ENCODE measurements around the gene SS18. TPM values are rescaled to one million over a fixed set of nuclear protein-coding genes. Genes with fewer than 3 reads are reported as not detected.

The SS18 gene
- total and polyA plus RNA-seq, 9 donors: 34.6 to 52.3 (median 38.4) TPM

DNA sequence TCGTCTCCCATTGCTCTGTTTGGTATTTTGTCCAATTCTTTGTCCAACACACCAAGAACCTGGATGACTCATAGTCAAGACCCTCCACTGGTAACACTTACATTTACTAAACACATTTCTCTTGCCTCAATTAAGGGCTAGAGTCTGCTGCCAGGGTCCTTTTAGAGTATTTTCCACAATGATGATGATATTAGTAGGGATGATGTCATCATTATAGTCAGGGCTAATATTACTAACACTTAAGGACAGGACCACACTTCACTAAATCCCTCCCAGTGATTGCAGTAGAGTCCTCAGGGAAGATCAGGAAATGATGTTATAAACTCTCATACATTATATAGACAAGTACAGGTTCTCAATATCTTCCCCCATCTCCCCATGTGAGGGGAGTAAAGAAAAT, 13.6 kb upstream of the SS18 start:
- no peaks in the 10 kb centered on the region for H3K36me3 ChIP-seq (ENCODE audit: control insufficient read depth, insufficient read depth, low read length)
- H3K9me3 ChIP-seq (replicated peaks; ENCODE audit: control insufficient read depth, low read depth, low read length): no peaks in the 10 kb centered on the region
- H3K4me1 ChIP-seq (ENCODE audit: control insufficient read depth, insufficient read depth, low read length): no peaks in the 10 kb centered on the region
- H3K27me3 ChIP-seq (ENCODE audit: control insufficient read depth, insufficient read depth, low read length): no peaks in the 10 kb centered on the region
- no peak for DNase-seq
- H3K4me3 ChIP-seq (ENCODE audit: low read length): no peak overlapping the region
- 57% methylated on average over 1 of the region's 1 CpG for WGBS (ENCODE audit: insufficient coverage)
- no peak overlapping the region for H3K27ac ChIP-seq (ENCODE audit: low read length)

DNA sequence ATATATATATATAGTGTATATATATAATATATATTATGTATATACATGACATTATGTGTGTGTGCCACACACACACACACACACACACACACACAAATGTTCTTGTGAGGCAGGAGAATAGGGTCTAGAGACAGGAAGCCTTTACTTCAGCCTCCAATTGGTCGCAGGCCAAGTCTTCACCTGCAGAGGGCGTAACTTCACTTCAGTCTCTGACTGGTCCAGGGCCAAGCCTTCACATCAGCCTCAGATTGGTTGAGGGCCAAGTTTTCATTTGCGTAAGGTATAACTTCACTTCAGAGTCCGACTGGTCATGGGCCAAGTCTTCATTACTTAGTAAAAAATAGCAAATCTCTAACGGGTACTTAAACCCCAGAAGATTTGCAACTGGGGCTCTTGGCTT, 13.2 kb upstream of the SS18 start:
- Histone ChIP-seq H3K36me3 (ENCODE audit: control insufficient read depth, insufficient read depth, low read length) (no peaks in the 10 kb centered on the region), H3K4me3 (ENCODE audit: low read length) (no peak overlapping the region), H3K4me1 (ENCODE audit: control insufficient read depth, insufficient read depth, low read length) (no peaks in the 10 kb centered on the region), H3K27ac (ENCODE audit: low read length) (no peak overlapping the region), H3K9me3 (replicated peaks; ENCODE audit: control insufficient read depth, low read depth, low read length) (no peaks in the 10 kb centered on the region), H3K27me3 (ENCODE audit: control insufficient read depth, insufficient read depth, low read length) (no peaks in the 10 kb centered on the region)
- DNase-seq: no peak
- WGBS (ENCODE audit: insufficient coverage): 42% methylated on average over 5 of the region's 5 CpGs

GRCh38 chr18:26097563-26097962, 7.2 kb upstream of the SS18 start:
- no peaks in the 10 kb centered on the region for H3K27me3 ChIP-seq (ENCODE audit: control insufficient read depth, insufficient read depth, low read length)
- no peak overlapping the region for H3K27ac ChIP-seq (ENCODE audit: low read length)
- DNase-seq: no peak
- no peak overlapping the region for H3K4me3 ChIP-seq (ENCODE audit: low read length)
- H3K9me3 ChIP-seq (replicated peaks; ENCODE audit: control insufficient read depth, low read depth, low read length): no peaks in the 10 kb centered on the region
- no peaks in the 10 kb centered on the region for H3K36me3 ChIP-seq (ENCODE audit: control insufficient read depth, insufficient read depth, low read length)
- 96% methylated on average over 3 of the region's 5 CpGs for WGBS (ENCODE audit: insufficient coverage)
- no peaks in the 10 kb centered on the region for H3K4me1 ChIP-seq (ENCODE audit: control insufficient read depth, insufficient read depth, low read length)

DNA sequence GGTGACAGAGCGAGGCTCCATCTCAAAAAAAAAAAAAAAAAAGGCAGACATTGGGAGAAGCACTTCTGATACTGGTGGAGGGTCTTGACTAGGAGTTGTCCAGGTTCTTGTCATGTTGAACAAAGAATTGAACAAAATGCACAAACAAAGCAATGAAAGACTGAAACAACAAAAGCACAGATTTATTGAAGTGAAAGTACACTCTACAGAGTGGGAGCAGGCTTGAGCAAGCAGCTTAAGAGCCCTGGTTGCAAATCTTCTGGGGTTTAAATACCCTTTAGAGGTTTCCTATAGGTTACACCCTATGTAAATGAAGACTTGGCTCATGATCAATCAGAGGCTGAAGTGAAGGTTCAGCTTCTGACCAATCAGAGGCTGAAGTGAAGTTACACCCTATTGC, 6.4 kb upstream of the SS18 start:
- H3K27me3 ChIP-seq (ENCODE audit: control insufficient read depth, insufficient read depth, low read length): no peaks in the 10 kb centered on the region
- no peak overlapping the region for H3K4me3 ChIP-seq (ENCODE audit: low read length)
- H3K36me3 ChIP-seq (ENCODE audit: control insufficient read depth, insufficient read depth, low read length): no peaks in the 10 kb centered on the region
- H3K9me3 ChIP-seq (replicated peaks; ENCODE audit: control insufficient read depth, low read depth, low read length): no peaks in the 10 kb centered on the region
- WGBS (ENCODE audit: insufficient coverage): no CpG with 5 or more reads among the region's 1 CpG
- no peak overlapping the region for H3K27ac ChIP-seq (ENCODE audit: low read length)
- no peaks in the 10 kb centered on the region for H3K4me1 ChIP-seq (ENCODE audit: control insufficient read depth, insufficient read depth, low read length)
- no peak for DNase-seq

DNA sequence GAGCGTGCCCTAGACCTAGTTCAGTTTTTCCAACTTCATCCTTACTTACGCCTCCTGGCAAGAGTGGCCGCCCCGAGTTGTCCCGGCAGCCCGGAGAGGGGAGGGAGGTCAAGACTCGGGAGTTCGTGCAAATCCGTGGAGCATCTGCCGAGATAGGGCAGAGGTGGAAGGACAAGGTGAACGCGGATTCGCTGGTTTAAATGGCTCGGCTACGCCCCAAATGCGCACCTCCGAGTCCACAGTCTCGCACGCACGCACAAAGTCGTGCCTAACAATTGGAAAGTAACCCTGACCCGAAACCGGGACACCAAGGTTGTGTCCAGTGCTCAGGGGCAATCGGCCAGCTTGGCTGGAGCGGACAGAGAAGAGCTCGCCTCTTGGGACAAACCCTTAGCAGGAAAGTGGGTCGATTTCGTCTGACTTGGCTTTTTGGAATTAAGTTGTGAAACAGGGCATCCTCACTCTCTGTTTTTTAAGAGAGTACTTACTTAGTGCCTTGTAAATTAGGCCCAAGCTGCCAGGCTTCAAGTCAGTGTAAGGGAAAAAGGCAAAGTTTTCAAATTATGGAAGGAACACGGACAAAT, 726 bp upstream of the SS18 start:
- Histone ChIP-seq H3K36me3 (ENCODE audit: control insufficient read depth, insufficient read depth, low read length) (no peaks in the 10 kb centered on the region), H3K9me3 (replicated peaks; ENCODE audit: control insufficient read depth, low read depth, low read length) (no peaks in the 10 kb centered on the region), H3K27me3 (ENCODE audit: control insufficient read depth, insufficient read depth, low read length) (no peaks in the 10 kb centered on the region), H3K27ac (ENCODE audit: low read length) (peak overlapping the region; percentile 97), H3K4me1 (ENCODE audit: control insufficient read depth, insufficient read depth, low read length) (peaks cover 6% of the 10 kb centered on the region), H3K4me3 (ENCODE audit: low read length) (peak overlapping the region; percentile 91)
- 0% methylated on average over 23 of the region's 29 CpGs for WGBS (ENCODE audit: insufficient coverage)
- no peak for DNase-seq

GRCh38 chr18:26089293-26090129, 902 bp downstream of the SS18 start:
- under 1% methylated on average over 27 of the region's 35 CpGs for WGBS (ENCODE audit: insufficient coverage)
- DNase-seq: peak; percentile 44
- Histone ChIP-seq H3K27ac (ENCODE audit: low read length) (peak overlapping the region; percentile 57), H3K36me3 (ENCODE audit: control insufficient read depth, insufficient read depth, low read length) (peaks cover 6% of the 10 kb centered on the region), H3K4me3 (ENCODE audit: low read length) (peak overlapping the region; percentile 91), H3K27me3 (ENCODE audit: control insufficient read depth, insufficient read depth, low read length) (no peaks in the 10 kb centered on the region), H3K4me1 (ENCODE audit: control insufficient read depth, insufficient read depth, low read length) (peaks cover 6% of the 10 kb centered on the region), H3K9me3 (replicated peaks; ENCODE audit: control insufficient read depth, low read depth, low read length) (no peaks in the 10 kb centered on the region)

DNA sequence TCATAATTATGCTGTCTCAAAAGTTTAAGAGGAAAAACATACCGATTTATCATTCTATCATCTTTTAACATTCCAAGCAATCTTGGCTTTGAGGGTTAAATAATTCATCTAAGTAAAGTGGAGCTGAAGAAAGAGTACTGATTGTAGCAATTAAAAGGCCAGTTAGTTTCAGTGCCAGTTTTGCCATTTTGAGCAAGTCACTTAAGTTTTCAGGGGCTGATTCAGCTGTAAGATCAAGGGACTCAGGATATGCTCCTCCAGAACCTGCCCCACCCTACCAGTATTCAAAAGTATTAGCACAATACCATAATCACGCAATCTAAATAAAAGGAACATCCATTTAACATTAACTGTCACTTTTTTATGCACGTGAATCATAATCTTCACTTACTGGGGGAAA, 1.9 kb downstream of the SS18 start:
- Histone ChIP-seq H3K27me3 (ENCODE audit: control insufficient read depth, insufficient read depth, low read length) (no peaks in the 10 kb centered on the region), H3K4me1 (ENCODE audit: control insufficient read depth, insufficient read depth, low read length) (peaks cover 6% of the 10 kb centered on the region), H3K4me3 (ENCODE audit: low read length) (no peak overlapping the region), H3K9me3 (replicated peaks; ENCODE audit: control insufficient read depth, low read depth, low read length) (no peaks in the 10 kb centered on the region), H3K36me3 (ENCODE audit: control insufficient read depth, insufficient read depth, low read length) (peaks cover 6% of the 10 kb centered on the region), H3K27ac (ENCODE audit: low read length) (no peak overlapping the region)
- DNase-seq: peak; percentile 9
- no CpG with 5 or more reads among the region's 3 CpGs for WGBS (ENCODE audit: insufficient coverage)

DNA sequence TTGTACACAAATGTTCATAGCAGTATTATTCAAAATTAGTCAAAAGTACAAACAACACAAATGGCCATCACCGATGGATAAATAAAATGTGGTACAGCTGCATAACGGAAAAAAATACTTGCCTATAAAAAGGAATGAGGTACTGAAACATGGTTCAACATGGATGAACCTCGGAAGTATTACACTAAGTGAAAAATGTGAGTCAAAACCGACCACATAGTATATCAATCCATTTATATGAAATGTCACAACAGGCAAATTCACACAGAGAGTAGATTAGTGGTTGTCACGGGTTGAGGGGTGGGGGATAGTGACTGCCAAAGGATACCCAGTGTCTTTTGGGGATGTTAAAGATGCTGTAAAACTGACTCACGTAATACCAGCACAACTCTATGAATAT, 3.5 kb downstream of the SS18 start:
- Histone ChIP-seq H3K27ac (ENCODE audit: low read length) (no peak overlapping the region), H3K4me1 (ENCODE audit: control insufficient read depth, insufficient read depth, low read length) (peaks cover 6% of the 10 kb centered on the region), H3K36me3 (ENCODE audit: control insufficient read depth, insufficient read depth, low read length) (peaks cover 6% of the 10 kb centered on the region), H3K27me3 (ENCODE audit: control insufficient read depth, insufficient read depth, low read length) (no peaks in the 10 kb centered on the region), H3K9me3 (replicated peaks; ENCODE audit: control insufficient read depth, low read depth, low read length) (no peaks in the 10 kb centered on the region), H3K4me3 (ENCODE audit: low read length) (no peak overlapping the region)
- DNase-seq: no peak
- WGBS (ENCODE audit: insufficient coverage): no CpG with 5 or more reads among the region's 6 CpGs

- H3K36me3 ChIP-seq (ENCODE audit: control insufficient read depth, insufficient read depth, low read length): peaks cover 9% of the 10 kb centered on the region
- no peak overlapping the region for H3K4me3 ChIP-seq (ENCODE audit: low read length)
- H3K4me1 ChIP-seq (ENCODE audit: control insufficient read depth, insufficient read depth, low read length): peaks cover 6% of the 10 kb centered on the region
- WGBS (ENCODE audit: insufficient coverage): 96% methylated on average over 3 of the region's 5 CpGs
- no peaks in the 10 kb centered on the region for H3K27me3 ChIP-seq (ENCODE audit: control insufficient read depth, insufficient read depth, low read length)
- DNase-seq: no peak
- no peaks in the 10 kb centered on the region for H3K9me3 ChIP-seq (replicated peaks; ENCODE audit: control insufficient read depth, low read depth, low read length)
- H3K27ac ChIP-seq (ENCODE audit: low read length): no peak overlapping the region
Observed at GRCh38 chr18:26085056-26085455, 5.4 kb downstream of the SS18 start.

GRCh38 chr18:26083099-26083498, 7.3 kb downstream of the SS18 start:
- no peak overlapping the region for H3K4me3 ChIP-seq (ENCODE audit: low read length)
- WGBS (ENCODE audit: insufficient coverage): no CpG with 5 or more reads among the region's 3 CpGs
- H3K4me1 ChIP-seq (ENCODE audit: control insufficient read depth, insufficient read depth, low read length): no peaks in the 10 kb centered on the region
- DNase-seq: no peak
- no peak overlapping the region for H3K27ac ChIP-seq (ENCODE audit: low read length)
- no peaks in the 10 kb centered on the region for H3K9me3 ChIP-seq (replicated peaks; ENCODE audit: control insufficient read depth, low read depth, low read length)
- no peaks in the 10 kb centered on the region for H3K27me3 ChIP-seq (ENCODE audit: control insufficient read depth, insufficient read depth, low read length)
- peaks cover 9% of the 10 kb centered on the region for H3K36me3 ChIP-seq (ENCODE audit: control insufficient read depth, insufficient read depth, low read length)

Data from muscle of leg (tissue), 11 donors.